NT2/D1 (cell line): ENCODE results near the gene NARF.

Source experiments
- YY1 ChIP-seq: IDR thresholded peaks from 2 replicates; pipeline ENCODE4 v1.6.1; 2011; ENCODE audit not compliant: insufficient read length, insufficient read depth
- ZNF274 ChIP-seq: IDR thresholded peaks from 2 replicates; pipeline ENCODE4 v1.6.1; 2011; ENCODE audit warnings: mild to moderate bottlenecking, low read depth, low read length

GRCh38 chr17:82491533-82491932 is 33.0 kb downstream of the NARF start:
- TF ChIP-seq ZNF274 (no peak), YY1 (no peak)
